ENCODE results near the gene MAML3. TPM values are rescaled to one million over a fixed set of nuclear protein-coding genes. Genes with fewer than 3 reads are reported as not detected.

Gene MAML3
- total and polyA plus RNA-seq, 2 experiments from 2014 or later = 4.1 to 11.2 TPM

DNA sequence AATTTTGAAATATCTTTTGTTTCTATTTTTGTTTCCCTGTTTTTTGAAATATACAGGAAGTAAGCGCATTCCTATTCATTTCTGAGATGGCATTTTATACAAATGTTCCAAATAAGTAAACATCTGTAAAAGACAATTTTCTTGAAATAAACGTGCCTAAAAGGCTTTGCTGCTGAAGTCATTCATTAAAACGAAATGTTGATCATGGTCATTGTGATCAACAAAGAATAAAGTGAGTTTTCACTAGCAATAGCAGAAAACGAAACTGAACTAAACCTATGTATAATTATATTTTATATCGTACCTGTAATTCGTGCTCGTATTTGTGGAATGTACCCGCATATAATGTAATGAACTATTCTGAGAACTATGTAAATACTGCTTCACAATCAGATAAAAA is 267.2 kb downstream of the MAML3 start:
- Histone ChIP-seq H3K27me3 (no peaks in the 10 kb centered on the region), H3K9me2 (replicated peaks; ENCODE audit: insufficient read depth) (no peaks in the 10 kb centered on the region), H2AFZ (no peak overlapping the region), H4K20me1 (ENCODE audit: insufficient read depth, poor library complexity, severe bottlenecking) (no peaks in the 10 kb centered on the region), H3K27ac (peak overlapping the region; percentile 16), H3K4me3 (no peak overlapping the region), H3K4me2 (peak overlapping the region; percentile 20), H3K36me3 (replicated peaks; ENCODE audit: insufficient read depth, low read depth) (no peaks in the 10 kb centered on the region), H3K4me1 (ENCODE audit: insufficient read depth) (peaks cover 14% of the 10 kb centered on the region), H3K9me3 (ENCODE audit: low read depth) (no peaks in the 10 kb centered on the region), H3K79me2 (peaks cover 8% of the 10 kb centered on the region)
- DNase-seq (ENCODE audit: low spot score) = no peak
- WGBS (ENCODE audit: low lambda C conversion rate, missing lambda C conversion rate) = 74% methylated on average over 8 of the region's 8 CpGs
- TF ChIP-seq EZH2phosphoT487 (IDR thresholded peaks at IDR 0.05; ENCODE audit: low read depth, severe bottlenecking, unreplicated experiment) (no peak), EZH2 (IDR thresholded peaks at IDR 0.05; ENCODE audit: borderline replicate concordance) (no peak), CTCF (IDR thresholded peaks at IDR 0.05; ENCODE audit: poor library complexity) (no peak)

DNA sequence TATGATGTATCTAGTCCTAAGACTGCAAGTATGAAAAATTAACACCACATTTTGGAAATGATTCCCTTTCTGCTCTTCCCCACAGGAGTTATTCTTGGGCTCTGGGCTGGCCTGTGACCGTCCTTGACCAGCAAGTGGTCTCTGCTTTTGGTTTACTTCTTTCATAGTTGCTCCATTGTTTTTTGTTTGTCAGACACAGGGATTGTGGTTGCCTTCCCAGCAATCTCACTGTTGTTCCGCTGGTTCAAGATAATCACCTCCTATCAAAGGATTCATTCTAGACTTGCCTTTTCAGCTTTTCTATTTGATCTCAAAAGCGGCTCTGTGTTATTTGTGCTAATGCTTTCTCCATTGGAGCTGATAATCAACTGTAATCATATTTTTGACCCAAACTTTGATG is 269.5 kb downstream of the MAML3 start:
- H3K4me3 ChIP-seq = no peak overlapping the region
- no peaks in the 10 kb centered on the region for H3K27me3 ChIP-seq
- H3K27ac ChIP-seq = no peak overlapping the region
- no peaks in the 10 kb centered on the region for H3K9me3 ChIP-seq (ENCODE audit: low read depth)
- TF ChIP-seq EZH2phosphoT487 (IDR thresholded peaks at IDR 0.05; ENCODE audit: low read depth, severe bottlenecking, unreplicated experiment) (no peak), EZH2 (IDR thresholded peaks at IDR 0.05; ENCODE audit: borderline replicate concordance) (no peak), CTCF (IDR thresholded peaks at IDR 0.05; ENCODE audit: poor library complexity) (no peak)
- H3K4me2 ChIP-seq = no peak overlapping the region
- peaks cover 14% of the 10 kb centered on the region for H3K4me1 ChIP-seq (ENCODE audit: insufficient read depth)
- H2AFZ ChIP-seq = no peak overlapping the region
- H3K9me2 ChIP-seq (replicated peaks; ENCODE audit: insufficient read depth) = no peaks in the 10 kb centered on the region
- peaks cover 8% of the 10 kb centered on the region for H3K79me2 ChIP-seq
- H4K20me1 ChIP-seq (ENCODE audit: insufficient read depth, poor library complexity, severe bottlenecking) = no peaks in the 10 kb centered on the region
- H3K36me3 ChIP-seq (replicated peaks; ENCODE audit: insufficient read depth, low read depth) = no peaks in the 10 kb centered on the region
- no peak for DNase-seq (ENCODE audit: low spot score)
- 94% methylated on average over 3 of the region's 3 CpGs for WGBS (ENCODE audit: low lambda C conversion rate, missing lambda C conversion rate)

- DNase-seq (ENCODE audit: low spot score) = no peak
- Histone ChIP-seq H3K27ac (no peak overlapping the region), H4K20me1 (ENCODE audit: insufficient read depth, poor library complexity, severe bottlenecking) (no peaks in the 10 kb centered on the region), H3K4me1 (ENCODE audit: insufficient read depth) (no peaks in the 10 kb centered on the region), H3K27me3 (no peaks in the 10 kb centered on the region), H3K9me2 (replicated peaks; ENCODE audit: insufficient read depth) (no peaks in the 10 kb centered on the region), H2AFZ (no peak overlapping the region), H3K4me3 (no peak overlapping the region), H3K4me2 (no peak overlapping the region), H3K79me2 (peaks cover 11% of the 10 kb centered on the region), H3K9me3 (ENCODE audit: low read depth) (no peaks in the 10 kb centered on the region), H3K36me3 (replicated peaks; ENCODE audit: insufficient read depth, low read depth) (no peaks in the 10 kb centered on the region)
- no peak for TF ChIP-seq EZH2 (IDR thresholded peaks at IDR 0.05; ENCODE audit: borderline replicate concordance)
- WGBS (ENCODE audit: low lambda C conversion rate, missing lambda C conversion rate) = 86% methylated on average over 5 of the region's 5 CpGs
Observed at GRCh38 chr4:139880841-139881240, 273.1 kb downstream of the MAML3 start.

DNA sequence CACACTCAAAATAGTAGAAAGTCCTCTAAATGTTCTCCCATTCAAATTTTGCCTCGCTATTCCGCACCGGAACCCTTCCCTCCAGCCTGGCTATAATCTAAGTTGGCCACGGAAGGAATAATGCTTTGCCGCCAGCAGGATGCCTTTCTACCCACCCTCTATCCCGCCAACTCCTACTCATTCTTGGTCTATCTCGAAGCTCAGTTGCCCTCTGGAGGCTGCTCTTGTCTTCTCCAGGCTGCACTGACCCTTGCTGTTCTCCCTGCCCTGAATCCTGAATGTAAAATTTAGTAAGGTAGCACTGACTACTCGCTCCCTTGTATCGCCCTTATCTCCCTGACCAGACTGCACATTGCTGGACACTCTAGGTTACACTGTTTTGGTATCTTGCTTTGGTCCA is 275.9 kb downstream of the MAML3 start:
- no peaks in the 10 kb centered on the region for H3K4me1 ChIP-seq (ENCODE audit: insufficient read depth)
- no peaks in the 10 kb centered on the region for H3K36me3 ChIP-seq (replicated peaks; ENCODE audit: insufficient read depth, low read depth)
- H3K27me3 ChIP-seq = no peaks in the 10 kb centered on the region
- no peak overlapping the region for H3K4me2 ChIP-seq
- peaks cover 6% of the 10 kb centered on the region for H3K79me2 ChIP-seq
- H3K9me3 ChIP-seq (ENCODE audit: low read depth) = no peaks in the 10 kb centered on the region
- WGBS (ENCODE audit: low lambda C conversion rate, missing lambda C conversion rate) = 94% methylated on average over 9 of the region's 9 CpGs
- H4K20me1 ChIP-seq (ENCODE audit: insufficient read depth, poor library complexity, severe bottlenecking) = no peaks in the 10 kb centered on the region
- H3K4me3 ChIP-seq = no peak overlapping the region
- no peak overlapping the region for H3K27ac ChIP-seq
- no peak for DNase-seq (ENCODE audit: low spot score)
- H2AFZ ChIP-seq = no peak overlapping the region
- H3K9me2 ChIP-seq (replicated peaks; ENCODE audit: insufficient read depth) = no peaks in the 10 kb centered on the region
- no peak for TF ChIP-seq EZH2phosphoT487 (IDR thresholded peaks at IDR 0.05; ENCODE audit: low read depth, severe bottlenecking, unreplicated experiment)
- no peak for TF ChIP-seq CTCF (IDR thresholded peaks at IDR 0.05; ENCODE audit: poor library complexity)
- no peak for TF ChIP-seq EZH2 (IDR thresholded peaks at IDR 0.05; ENCODE audit: borderline replicate concordance)

Measured in hepatocyte (in vitro differentiated cells).